Right lobe of liver (tissue), 6 donors: ENCODE data around the gene NFATC1. TPM values are rescaled to one million over a fixed set of nuclear protein-coding genes. Genes with fewer than 3 reads are reported as not detected.

Experiments used
- ATAC-seq, 4 donors: fragments of 200-7000 bp; cut with Tn5 transposase; one replicate each; pipeline ENCODE4 v1.9.1; 2020; ENCODE audit warnings: mild to moderate bottlenecking in 4 of 4, moderate library complexity in 4 of 4
- DNase-seq, 3 donors: peaks; one replicate each; pipeline ENCODE4 v3.0.0-alpha.2; 2020
- H3K27ac ChIP-seq, 3 donors: fragments of 200-600 bp; one replicate each; pipeline ENCODE4 v1.8.0; 2022
- H3K27me3 ChIP-seq, 2 donors: fragments of 200-600 bp; one replicate each; pipeline ENCODE4 v1.8.0; 2022
- H3K36me3 ChIP-seq, 4 donors: fragments of 200-600 bp; sonication (generic) in 1 of 4; one replicate each; pipeline versions ENCODE4 v1.5.1 to v1.8.0; 2017 to 2022; ENCODE audit warnings: control low read depth in 1 of 4
- H3K4me1 ChIP-seq, 4 donors: fragments of 200-600 bp; sonication (generic) in 1 of 4; one replicate each; pipeline versions ENCODE4 v1.5.1 to v1.8.0; 2017 to 2022; ENCODE audit warnings: control low read depth in 1 of 4
- H3K4me3 ChIP-seq, 3 donors: fragments of 200-600 bp; one replicate each; pipeline ENCODE4 v1.8.0; 2022
- H3K9me3 ChIP-seq, 4 donors: fragments of 200-600 bp; sonication (generic) in 1 of 4; one replicate each; pipeline versions ENCODE4 v1.5.1 to v1.8.0; 2017 to 2022; ENCODE audit warnings: control low read depth in 1 of 4
- POLR2A ChIP-seq: fragments of 450-650 bp; IDR thresholded peaks from one replicate; pipeline ENCODE4 v1.6.1; 2017; ENCODE audit warnings: antibody characterized with exemption, mild to moderate bottlenecking
- WGBS: methylation state at CpG from one replicate; pipeline ENCODE4 v1.1.6; 2018; ENCODE audit warnings: low coverage, low lambda C conversion rate; ENCODE audit not compliant: insufficient coverage; ENCODE audit errors: missing lambda C conversion rate; 5-methylcytosine and 5-hydroxymethylcytosine counted together
- intact Hi-C, 2 donors: fragments of 100-400 bp; cut with DNase I; formaldehyde crosslinking; loops; one replicate each; pipeline versions ENCODE4 v1.11.2 to v1.14.1; 2022
- total RNA-seq, 6 experiments: library from RNA; depleted of rRNA in 2 of 6; stranded (reverse); fragments of >200 nt in 2 of 6; fragmentation: NEBNext Ultra II Directional in 3 of 6; extraction: Animal tissue kit (Norgen Biotek cat#: 25700) in 3 of 6; gene quantifications; one replicate each; pipeline versions ENCODE4 v1.1.0 to v1.2.4, GENCODE V29; 2016 to 2023
- TF ChIP-seq, protein P1 (sequence below), 4 donors: fragments of 200-600 bp in 3 of 4; fragments of 450-650 bp in 1 of 4; IDR thresholded peaks; one replicate each; pipeline versions ENCODE4 v1.5.1 to v1.8.0; 2016 to 2022; ENCODE audit warnings: antibody characterized with exemption in 4 of 4, mild to moderate bottlenecking in 2 of 4
- donor health status: DM: no; HTN: yes; CAD: no.
- donor health status: DM: no; HTN: no; CAD: no.
- donor health status: DM: no; HTN: no; CAD: no.
- donor health status: DM: no; HTN: yes; CAD: no.
- donor health status: DM: no; HTN: yes; CAD: no.

NFATC1 gene
- total RNA-seq, 6 experiments from 2014 or later: 1.00 to 4.3 (median 2.9) TPM

GRCh38 chr18:79560042-79560860 is 164.5 kb downstream of the NFATC1 start:
- intact Hi-C loops: no loop called here
- DNase-seq (peak in 2 of 3 donors; percentile 10 to 41), ATAC-seq (peak in 1 of 4 donors; percentile 30)
- Histone ChIP-seq H3K4me3 (no peak overlapping the region), H3K27me3 (no peaks in the 10 kb centered on the region), H3K27ac (no peak overlapping the region), H3K4me1 (no peaks in the 10 kb centered on the region), H3K9me3 (no peaks in the 10 kb centered on the region), H3K36me3 (no peaks in the 10 kb centered on the region)
- 70% methylated on average over 12 of the region's 34 CpGs for WGBS
- TF ChIP-seq, protein P1, sequence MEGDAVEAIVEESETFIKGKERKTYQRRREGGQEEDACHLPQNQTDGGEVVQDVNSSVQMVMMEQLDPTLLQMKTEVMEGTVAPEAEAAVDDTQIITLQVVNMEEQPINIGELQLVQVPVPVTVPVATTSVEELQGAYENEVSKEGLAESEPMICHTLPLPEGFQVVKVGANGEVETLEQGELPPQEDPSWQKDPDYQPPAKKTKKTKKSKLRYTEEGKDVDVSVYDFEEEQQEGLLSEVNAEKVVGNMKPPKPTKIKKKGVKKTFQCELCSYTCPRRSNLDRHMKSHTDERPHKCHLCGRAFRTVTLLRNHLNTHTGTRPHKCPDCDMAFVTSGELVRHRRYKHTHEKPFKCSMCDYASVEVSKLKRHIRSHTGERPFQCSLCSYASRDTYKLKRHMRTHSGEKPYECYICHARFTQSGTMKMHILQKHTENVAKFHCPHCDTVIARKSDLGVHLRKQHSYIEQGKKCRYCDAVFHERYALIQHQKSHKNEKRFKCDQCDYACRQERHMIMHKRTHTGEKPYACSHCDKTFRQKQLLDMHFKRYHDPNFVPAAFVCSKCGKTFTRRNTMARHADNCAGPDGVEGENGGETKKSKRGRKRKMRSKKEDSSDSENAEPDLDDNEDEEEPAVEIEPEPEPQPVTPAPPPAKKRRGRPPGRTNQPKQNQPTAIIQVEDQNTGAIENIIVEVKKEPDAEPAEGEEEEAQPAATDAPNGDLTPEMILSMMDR (IDR thresholded peaks at IDR 0.05): no peak
- no peak for TF ChIP-seq POLR2A

- intact Hi-C loops: no loop called here
- Histone ChIP-seq H3K4me1 (no peaks in the 10 kb centered on the region), H3K9me3 (no peaks in the 10 kb centered on the region), H3K27me3 (no peaks in the 10 kb centered on the region), H3K27ac (no peak overlapping the region), H3K36me3 (no peaks in the 10 kb centered on the region), H3K4me3 (no peak overlapping the region)
- ATAC-seq (no peak), DNase-seq (no peak)
- TF ChIP-seq POLR2A: no peak
- TF ChIP-seq, protein P1 (IDR thresholded peaks at IDR 0.05): no peak
- WGBS: 75% methylated on average over 5 of the region's 5 CpGs
Observed at GRCh38 chr18:79560861-79561210, 165.1 kb downstream of the NFATC1 start.

DNA sequence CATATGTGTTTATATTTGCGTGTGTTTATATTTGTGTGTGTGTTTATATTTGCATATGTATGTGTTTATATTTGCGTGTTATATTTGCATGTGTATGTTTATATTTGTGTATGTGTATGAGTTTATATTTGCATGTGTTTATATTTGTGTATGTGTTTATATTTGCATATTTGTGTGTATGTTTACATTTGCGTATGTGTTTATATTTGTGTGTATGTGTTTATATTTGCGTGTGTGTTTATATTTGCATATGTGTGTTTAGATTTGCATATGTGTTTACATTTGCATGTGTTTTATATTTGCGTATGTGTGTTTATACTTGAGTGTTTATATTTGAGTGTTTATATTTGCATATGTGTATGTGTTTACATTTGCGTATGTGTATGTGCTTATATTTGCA is 168.2 kb downstream of the NFATC1 start:
- TF ChIP-seq, protein P1 (IDR thresholded peaks at IDR 0.05): no peak
- no peak for TF ChIP-seq POLR2A
- no peak for DNase-seq
- no peaks in the 10 kb centered on the region for H3K4me1 ChIP-seq
- 63% methylated on average over 6 of the region's 6 CpGs for WGBS
- H3K36me3 ChIP-seq: no peaks in the 10 kb centered on the region
- intact Hi-C loops: no loop called here
- H3K4me3 ChIP-seq: no peak overlapping the region
- H3K9me3 ChIP-seq: no peaks in the 10 kb centered on the region
- ATAC-seq: no peak
- H3K27me3 ChIP-seq: no peaks in the 10 kb centered on the region
- no peak overlapping the region for H3K27ac ChIP-seq

DNA sequence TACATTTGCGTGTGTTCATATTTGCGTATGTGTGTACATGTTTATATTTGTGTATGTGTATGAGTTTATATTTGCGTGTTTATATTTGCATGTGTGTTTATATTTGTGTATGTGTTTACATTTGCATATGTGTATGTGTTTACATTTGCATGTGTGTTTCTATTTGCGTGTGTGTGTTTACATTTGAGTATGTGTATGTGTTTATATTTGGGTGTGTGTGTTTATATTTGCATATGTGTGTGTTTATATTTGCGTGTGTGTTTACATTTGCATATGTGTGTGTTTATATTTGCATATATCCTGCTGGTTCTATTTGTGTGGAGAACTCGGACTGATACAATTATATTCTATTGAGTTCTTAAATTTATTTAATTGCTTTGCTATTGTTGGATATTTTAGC is 168.7 kb downstream of the NFATC1 start:
- no peak for DNase-seq
- no peaks in the 10 kb centered on the region for H3K4me1 ChIP-seq
- H3K27me3 ChIP-seq: no peaks in the 10 kb centered on the region
- no peaks in the 10 kb centered on the region for H3K9me3 ChIP-seq
- H3K4me3 ChIP-seq: no peak overlapping the region
- no peak overlapping the region for H3K27ac ChIP-seq
- TF ChIP-seq POLR2A: no peak
- TF ChIP-seq, protein P1 (IDR thresholded peaks at IDR 0.05): no peak
- 67% methylated on average over 6 of the region's 6 CpGs for WGBS
- intact Hi-C loops: no loop called here
- no peak for ATAC-seq
- H3K36me3 ChIP-seq: no peaks in the 10 kb centered on the region
